ENCODE measurements around the gene CNTFR. TPM values are rescaled to one million over a fixed set of nuclear protein-coding genes. Genes with fewer than 3 reads are reported as not detected.

Gene CNTFR
- total RNA-seq, 1 donor from 2014 or later, result 2.5 TPM

GRCh38 chr9:34590381-34591247, 1.1 kb upstream of the CNTFR start:
- H3K36me3 ChIP-seq, result no peaks in the 10 kb centered on the region
- H3K4me1 ChIP-seq, result peaks cover 38% of the 10 kb centered on the region
- H3K9me3 ChIP-seq, result no peaks in the 10 kb centered on the region
- peak overlapping the region; percentile 50 for H3K4me3 ChIP-seq
- peak in 1 of 2 donors; percentile 10 for ATAC-seq
- intact Hi-C loops (cut with DNase I), result no loop called here
- H3K27ac ChIP-seq, result no peak overlapping the region
- no peak for TF ChIP-seq CTCF (IDR thresholded peaks at IDR 0.05)
- peak; percentile 49 for DNase-seq
- H3K27me3 ChIP-seq (ENCODE audit: low read depth), result peaks cover 80% of the 10 kb centered on the region

- TF ChIP-seq CTCF (IDR thresholded peaks at IDR 0.05), result no peak
- DNase-seq, result peak; percentile 47
- intact Hi-C loops (cut with DNase I), result no loop called here
- Histone ChIP-seq H3K36me3 (no peaks in the 10 kb centered on the region), H3K4me1 (peaks cover 38% of the 10 kb centered on the region), H3K27ac (no peak overlapping the region), H3K27me3 (ENCODE audit: low read depth) (peaks cover 88% of the 10 kb centered on the region), H3K4me3 (peak overlapping the region; percentile 50), H3K9me3 (no peaks in the 10 kb centered on the region)
- ATAC-seq, result no peak
Observed at GRCh38 chr9:34588671-34589635, 571 bp downstream of the CNTFR start.

- ATAC-seq (no peak), DNase-seq (no peak)
- Histone ChIP-seq H3K4me1 (peaks cover 30% of the 10 kb centered on the region), H3K27me3 (ENCODE audit: low read depth) (peaks cover 82% of the 10 kb centered on the region), H3K27ac (no peak overlapping the region), H3K4me3 (no peak overlapping the region), H3K9me3 (no peaks in the 10 kb centered on the region), H3K36me3 (no peaks in the 10 kb centered on the region)
- intact Hi-C loops (cut with DNase I), result no loop called here
- TF ChIP-seq CTCF (IDR thresholded peaks at IDR 0.05), result no peak
Observed at GRCh38 chr9:34587271-34587670, 2.3 kb downstream of the CNTFR start.

- no peak for TF ChIP-seq CTCF (IDR thresholded peaks at IDR 0.05)
- intact Hi-C loops (cut with DNase I), result no loop called here
Observed at GRCh38 chr9:34585946-34586669, 3.4 kb downstream of the CNTFR start.

GRCh38 chr9:34584970-34585369, 4.6 kb downstream of the CNTFR start:
- no peak for TF ChIP-seq CTCF (IDR thresholded peaks at IDR 0.05)
- Histone ChIP-seq H3K4me1 (peaks cover 8% of the 10 kb centered on the region), H3K36me3 (no peaks in the 10 kb centered on the region), H3K27ac (no peak overlapping the region), H3K27me3 (ENCODE audit: low read depth) (peaks cover 77% of the 10 kb centered on the region), H3K9me3 (no peaks in the 10 kb centered on the region), H3K4me3 (no peak overlapping the region)
- intact Hi-C loops (cut with DNase I), result no loop called here
- DNase-seq (no peak), ATAC-seq (no peak)

More at GRCh38 chr9:34585946-34586669, 3.4 kb downstream of the CNTFR start:
- Histone ChIP-seq H3K4me1 (peaks cover 19% of the 10 kb centered on the region), H3K27ac (no peak overlapping the region), H3K4me3 (no peak overlapping the region), H3K36me3 (no peaks in the 10 kb centered on the region), H3K9me3 (no peaks in the 10 kb centered on the region), H3K27me3 (ENCODE audit: low read depth) (peaks cover 80% of the 10 kb centered on the region)
- no peak for ATAC-seq
- no peak for DNase-seq
